HCT116 (cell line): Measurements from ENCODE around the gene SLC12A4. TPM values are rescaled to one million over a fixed set of nuclear protein-coding genes. Genes with fewer than 3 reads are reported as not detected.

Experiments used
- ATAC-seq: fragments of 200-7000 bp; cut with Tn5 transposase; 2 replicates; pipeline ENCODE4 v1.9.1; 2020; ENCODE audit warnings: mild to moderate bottlenecking, moderate library complexity
- BruUV-seq: library from RNA; stranded (reverse); fragments of 400-500 nt; replicated peaks from 2 replicates; lab custom pipeline; 2021; lab: Mats Ljungman, UMichigan
- CTCF ChIA-PET: fragments of 300-600 bp; sonication (Branson Sonifier 250); formaldehyde crosslinking; loops from one replicate; lab custom pipeline; 2021; ENCODE audit warnings: antibody characterized with exemption; lab: Charles Lee
- POLR2A ChIA-PET: fragments of 300-600, 350-600 bp; sonication (Branson Sonifier 250); formaldehyde crosslinking; loops from one replicate; lab custom pipeline; 2021; ENCODE audit warnings: antibody characterized with exemption; lab: Charles Lee
- RAD21 ChIA-PET, 2 experiments: fragments of 300-600 bp; sonication (Branson Sonifier 250); formaldehyde crosslinking; loops; one replicate each; lab custom pipeline; 2023; ENCODE audit warnings: low total read pairs in 2 of 2; ENCODE audit not compliant: uncharacterized antibody in 2 of 2, unreplicated experiment in 2 of 2, low non-redundant PET in 1 of 2; lab: Charles Lee
- DNase-seq: peaks from one replicate; pipeline ENCODE4 v3.0.0-alpha.2; 2010; ENCODE audit warnings: low read depth, low spot score
- H2AFZ ChIP-seq: fragments of 200-600 bp; shearing (Covaris generic), sonication (generic); 2 replicates; pipeline ENCODE4 v1.6.1; 2017; ENCODE audit warnings: low read depth, mixed run types, mixed read lengths, antibody characterized with exemption, low read length; ENCODE audit not compliant: poor library complexity, severe bottlenecking
- H3K27ac ChIP-seq: 2 replicates; pipeline ENCODE4 v1.5.1; 2012; ENCODE audit warnings: low read depth, low read length
- H3K27me3 ChIP-seq: fragments of 200-600 bp; sonication (generic); 2 replicates; pipeline ENCODE4 v1.6.1; 2016; ENCODE audit warnings: mixed run types, low read length, mixed read lengths; ENCODE audit not compliant: insufficient read depth
- H3K36me3 ChIP-seq, 2 experiments: fragments of 200-500 bp in 1 of 2; fragments of 200-600 bp in 1 of 2; sonication (Bioruptor generic) in 1 of 2; sonication (generic) in 1 of 2; 2 replicates each; pipeline versions ENCODE4 v1.5.1 to v1.6.1; 2014 to 2016; ENCODE audit warnings: low read length in 2 of 2, inconsistent platforms in 1 of 2, mixed read lengths in 1 of 2, mixed run types in 1 of 2; ENCODE audit not compliant: insufficient read depth in 2 of 2, control insufficient read depth in 1 of 2
- H3K4me1 ChIP-seq, 2 experiments: fragments of 200-600 bp in 1 of 2; sonication (generic) in 1 of 2; 2 replicates each; pipeline versions ENCODE4 v1.5.1 to v1.6.1; 2012 to 2017; ENCODE audit warnings: low read length in 2 of 2, inconsistent platforms in 1 of 2, mild to moderate bottlenecking in 1 of 2, mixed read lengths in 1 of 2, mixed run types in 1 of 2, moderate library complexity in 1 of 2; ENCODE audit not compliant: insufficient read depth in 2 of 2, control insufficient read depth in 1 of 2
- H3K4me2 ChIP-seq: fragments of 200-600 bp; sonication (generic); 2 replicates; pipeline ENCODE4 v1.6.1; 2017; ENCODE audit warnings: mixed run types, low read length, mixed read lengths
- H3K4me3 ChIP-seq, 2 experiments: fragments of 200-600 bp in 1 of 2; sonication (generic) in 1 of 2; replicated peaks in 1 of 2; 2 replicates each; pipeline ENCODE4 v1.5.1; 2011 to 2016; ENCODE audit warnings: low read length in 2 of 2, control low read depth in 1 of 2, low read depth in 1 of 2, mild to moderate bottlenecking in 1 of 2, mixed read lengths in 1 of 2, mixed run types in 1 of 2
- H3K79me2 ChIP-seq: fragments of 200-600 bp; sonication (generic); 2 replicates; pipeline ENCODE4 v1.6.1; 2017; ENCODE audit warnings: mild to moderate bottlenecking, mixed run types, low read length, moderate library complexity, mixed read lengths; ENCODE audit not compliant: insufficient read depth
- H3K9ac ChIP-seq: fragments of 200-600 bp; sonication (generic); 2 replicates; pipeline ENCODE4 v1.6.1; 2016; ENCODE audit warnings: low read length, mixed read lengths
- H3K9me2 ChIP-seq: fragments of 200-600 bp; sonication (generic), shearing (Covaris generic); 2 replicates; pipeline ENCODE4 v1.6.1; 2017; ENCODE audit warnings: mixed run types, mild to moderate bottlenecking, moderate library complexity; ENCODE audit not compliant: insufficient read depth
- H3K9me3 ChIP-seq, 2 experiments: fragments of 200-500 bp in 1 of 2; fragments of 200-600 bp in 1 of 2; sonication (Bioruptor generic) in 1 of 2; sonication (generic) in 1 of 2; 2 replicates each; pipeline ENCODE4 v1.6.1; 2014 to 2017; ENCODE audit warnings: low read length in 2 of 2, mixed read lengths in 2 of 2, inconsistent platforms in 1 of 2, low read depth in 1 of 2, mild to moderate bottlenecking in 1 of 2, mixed run types in 1 of 2, moderate library complexity in 1 of 2; ENCODE audit not compliant: control insufficient read depth in 1 of 2, insufficient read depth in 1 of 2
- H4K20me1 ChIP-seq: fragments of 200-600 bp; sonication (generic), shearing (Covaris generic); 2 replicates; pipeline ENCODE4 v1.6.1; 2017; ENCODE audit warnings: mixed run types, mild to moderate bottlenecking, moderate library complexity; ENCODE audit not compliant: insufficient read depth
- CBX3 ChIP-seq: IDR thresholded peaks from 2 replicates; pipeline ENCODE4 v1.6.1; 2012; ENCODE audit warnings: low read depth
- CEBPB ChIP-seq: IDR thresholded peaks from 2 replicates; pipeline ENCODE4 v1.6.1; 2012; ENCODE audit warnings: low read depth
- ELF1 ChIP-seq: IDR thresholded peaks from 2 replicates; pipeline ENCODE4 v1.6.1; 2012; ENCODE audit warnings: low read depth, borderline replicate concordance
- EZH2 ChIP-seq: fragments of 200-600 bp; sonication (generic); IDR thresholded peaks from 2 replicates; pipeline ENCODE4 v1.6.1; 2017; ENCODE audit warnings: antibody characterized with exemption, mixed run types
- RAD21 ChIP-seq: IDR thresholded peaks from 2 replicates; pipeline ENCODE4 v1.6.1; 2012; ENCODE audit warnings: low read depth, mild to moderate bottlenecking
- SP1 ChIP-seq: IDR thresholded peaks from 2 replicates; pipeline ENCODE4 v1.6.1; 2012; ENCODE audit warnings: low read depth
- ZNF274 ChIP-seq: fragments of 200-500 bp; sonication (Bioruptor generic); IDR thresholded peaks from 2 replicates; pipeline ENCODE4 v1.6.1; 2014; ENCODE audit warnings: mild to moderate bottlenecking, low read depth, low read length, inconsistent platforms
- intact Hi-C: fragments of 100-400 bp; cut with micrococcal nuclease; formaldehyde crosslinking; loops from 2 replicates; pipeline ENCODE4 v1.10.0; 2022
- total RNA-seq: library from RNA; stranded (reverse); gene quantifications from one replicate; pipeline ENCODE4 v1.2.1, GENCODE V29; 2021; ENCODE audit not compliant: unreplicated experiment
- TF ChIP-seq, protein P1 (sequence below): IDR thresholded peaks from 2 replicates; pipeline ENCODE4 v1.6.1; 2011; ENCODE audit warnings: mild to moderate bottlenecking, low read length, moderate library complexity; ENCODE audit not compliant: insufficient replicate concordance; ENCODE audit errors: extremely low read depth

SLC12A4 gene
- total RNA-seq, 1 experiment from 2014 or later = 46.0 TPM

DNA sequence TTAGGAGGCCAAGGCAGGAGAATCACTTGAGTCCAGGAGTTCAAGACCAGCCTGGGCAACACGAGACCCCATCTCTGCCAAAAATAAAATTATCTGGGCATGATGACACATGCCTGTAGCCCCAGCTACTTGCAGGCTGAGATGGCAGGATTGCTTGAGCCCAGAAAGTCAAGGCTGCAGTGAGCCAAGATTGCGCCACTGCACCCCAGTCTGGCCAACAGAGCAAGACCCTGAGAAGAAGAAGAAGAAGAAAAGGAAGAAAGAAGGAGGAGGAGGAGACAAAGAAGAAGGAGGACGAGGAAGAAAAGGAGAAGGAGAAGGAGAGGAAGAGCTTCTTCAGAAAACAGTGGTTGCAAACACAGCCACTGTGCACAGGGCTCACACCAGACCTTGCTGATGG lies 20.2 kb upstream of the SLC12A4 start:
- Histone ChIP-seq H3K9me2 (no peaks in the 10 kb centered on the region), H3K79me2 (no peaks in the 10 kb centered on the region), H3K9ac (no peak overlapping the region), H3K27me3 (no peaks in the 10 kb centered on the region), H3K4me1 (peaks cover 5 to 9% of the 10 kb centered on the region in 2 experiments; a peak in 3 of 4 replicates), H3K4me3 (no peak overlapping the region), H3K27ac (no peak overlapping the region), H3K4me2 (no peak overlapping the region), H3K9me3 (no peaks in the 10 kb centered on the region), H2AFZ (no peak overlapping the region), H3K36me3 (no peaks in the 10 kb centered on the region), H4K20me1 (no peaks in the 10 kb centered on the region)
- no peak for DNase-seq
- intact Hi-C loops = no loop called here
- ChIA-PET CTCF (no interaction called here), RAD21 (no interaction called here), POLR2A (no interaction called here)
- BruUV-seq = no TSS peak
- ATAC-seq = no peak
- TF ChIP-seq EZH2 = no peak
- no peak for TF ChIP-seq CBX3
- TF ChIP-seq RAD21 = no peak
- no peak for TF ChIP-seq SP1
- TF ChIP-seq, protein P1, sequence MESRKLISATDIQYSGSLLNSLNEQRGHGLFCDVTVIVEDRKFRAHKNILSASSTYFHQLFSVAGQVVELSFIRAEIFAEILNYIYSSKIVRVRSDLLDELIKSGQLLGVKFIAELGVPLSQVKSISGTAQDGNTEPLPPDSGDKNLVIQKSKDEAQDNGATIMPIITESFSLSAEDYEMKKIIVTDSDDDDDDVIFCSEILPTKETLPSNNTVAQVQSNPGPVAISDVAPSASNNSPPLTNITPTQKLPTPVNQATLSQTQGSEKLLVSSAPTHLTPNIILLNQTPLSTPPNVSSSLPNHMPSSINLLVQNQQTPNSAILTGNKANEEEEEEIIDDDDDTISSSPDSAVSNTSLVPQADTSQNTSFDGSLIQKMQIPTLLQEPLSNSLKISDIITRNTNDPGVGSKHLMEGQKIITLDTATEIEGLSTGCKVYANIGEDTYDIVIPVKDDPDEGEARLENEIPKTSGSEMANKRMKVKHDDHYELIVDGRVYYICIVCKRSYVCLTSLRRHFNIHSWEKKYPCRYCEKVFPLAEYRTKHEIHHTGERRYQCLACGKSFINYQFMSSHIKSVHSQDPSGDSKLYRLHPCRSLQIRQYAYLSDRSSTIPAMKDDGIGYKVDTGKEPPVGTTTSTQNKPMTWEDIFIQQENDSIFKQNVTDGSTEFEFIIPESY = no peak
- TF ChIP-seq CEBPB = no peak
- no peak for TF ChIP-seq ZNF274
- TF ChIP-seq ELF1 = no peak
